Stimulated activated CD8-positive, alpha-beta memory T cell treated with anti-CD3 and anti-CD28 coated beads, Interleukin-7, amount 100 ng/mL, for 24 hours (primary cell): Measurements from ENCODE around the gene THOC5.

Experiments
- DNase-seq: peaks from one replicate; pipeline ENCODE4 v3.0.0-alpha.2; 2020; ENCODE audit warnings: low read depth

The THOC5 gene

GRCh38 chr22:29476116-29476515 lies 77.4 kb downstream of the THOC5 start:
- no peak for DNase-seq

- DNase-seq, result no peak
These were observed 78.0 kb downstream of the THOC5 start for GRCh38 chr22:29475550-29475949.

DNA sequence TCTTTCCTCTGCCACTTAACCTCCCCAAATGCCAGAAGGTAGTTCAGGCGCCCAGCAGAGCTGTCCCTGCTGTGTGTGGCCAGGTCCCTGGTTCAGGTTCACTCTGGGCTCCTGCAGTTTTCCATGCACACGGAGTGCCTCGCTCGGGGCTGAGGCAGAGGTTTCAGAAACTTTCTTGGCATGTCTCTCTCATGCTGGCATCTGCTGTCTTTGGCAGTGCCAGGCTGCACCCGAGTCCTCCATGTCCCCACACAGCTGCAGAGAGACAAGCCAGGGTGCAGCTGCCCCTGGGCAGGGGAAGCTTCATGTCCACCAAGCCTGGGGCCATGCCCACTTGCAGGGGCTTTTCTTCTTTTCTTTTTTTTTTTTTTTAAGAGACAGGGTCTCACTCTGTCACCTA lies 80.6 kb downstream of the THOC5 start:
- no peak for DNase-seq

DNA sequence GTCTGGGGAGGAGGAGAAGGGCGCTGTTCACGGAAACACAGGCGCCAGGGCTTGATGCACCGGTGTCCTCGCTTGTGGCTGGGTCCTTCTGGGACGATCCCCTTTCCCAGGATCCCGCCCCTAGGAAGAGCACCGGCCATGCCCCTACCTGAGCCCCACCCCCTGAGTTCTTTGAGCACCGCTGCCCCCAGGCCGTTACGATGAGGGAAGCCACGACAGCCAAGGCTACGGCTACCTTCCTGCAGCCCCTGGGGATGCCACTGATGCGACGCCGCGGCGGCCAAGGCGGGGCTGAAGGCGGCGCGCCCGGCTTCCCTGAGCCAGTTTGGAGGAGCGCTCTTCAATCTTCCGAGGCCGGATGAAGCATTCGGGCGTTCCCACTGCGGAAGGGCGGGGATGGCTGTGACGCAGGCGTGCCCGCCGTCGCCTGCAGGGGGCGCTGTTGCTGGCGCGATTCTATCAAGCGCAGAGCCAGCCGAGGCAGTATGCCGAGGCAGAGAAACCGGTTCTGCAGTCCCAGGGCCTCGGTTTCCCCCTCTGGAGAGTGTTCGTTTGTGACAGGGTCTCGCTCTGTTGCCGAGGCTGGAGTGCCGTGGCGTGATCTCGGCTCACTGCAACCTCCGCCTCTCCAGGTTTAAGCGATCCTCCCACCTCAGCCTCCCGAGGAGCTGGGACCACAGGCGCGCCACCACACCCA lies 83.2 kb downstream of the THOC5 start:
- peak; percentile 42 for DNase-seq

- no peak for DNase-seq
These were observed 83.8 kb downstream of the THOC5 start for GRCh38 chr22:29469755-29470154.

DNA sequence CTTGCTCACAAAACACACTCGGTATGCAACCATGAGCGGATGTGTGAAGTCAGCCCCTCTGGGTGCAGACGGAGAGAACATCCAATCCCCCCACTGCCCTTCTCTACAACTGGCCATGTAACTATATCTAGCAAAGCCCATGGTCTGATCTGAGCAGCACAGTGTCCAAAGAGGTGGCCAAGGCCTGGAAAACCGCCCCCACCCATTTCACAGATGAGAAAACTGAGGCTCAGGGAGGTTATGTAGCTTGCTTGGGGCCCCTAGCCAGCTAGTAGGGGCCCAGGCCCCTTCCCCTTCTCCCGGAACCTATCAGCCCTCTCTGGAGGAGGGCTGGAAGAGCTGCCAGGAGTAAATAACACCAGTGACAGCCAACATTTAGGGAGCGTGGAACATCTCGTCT lies 89.0 kb downstream of the THOC5 start:
- no peak for DNase-seq

- no peak for DNase-seq
These were observed 89.9 kb downstream of the THOC5 start for GRCh38 chr22:29463629-29464028.

DNA sequence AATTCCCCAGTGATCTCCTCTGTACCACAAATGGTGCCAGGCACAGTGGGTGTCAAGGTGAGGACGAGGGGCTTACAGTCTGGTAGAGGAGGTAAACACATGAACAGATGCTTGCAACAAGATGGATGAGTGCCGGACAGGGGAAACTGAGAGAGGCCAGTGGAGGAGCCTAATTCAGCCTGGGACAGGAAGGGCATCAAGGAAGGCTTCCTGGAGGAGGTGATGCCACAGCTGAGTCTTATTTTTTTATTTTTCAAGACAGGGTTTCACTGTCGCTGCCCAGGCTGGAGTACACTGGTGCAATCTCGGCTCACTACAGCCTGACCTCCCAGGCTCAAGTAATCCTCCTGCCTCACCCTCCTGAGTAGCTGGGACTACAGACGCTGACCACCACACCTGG lies 92.3 kb downstream of the THOC5 start:
- no peak for DNase-seq

DNA sequence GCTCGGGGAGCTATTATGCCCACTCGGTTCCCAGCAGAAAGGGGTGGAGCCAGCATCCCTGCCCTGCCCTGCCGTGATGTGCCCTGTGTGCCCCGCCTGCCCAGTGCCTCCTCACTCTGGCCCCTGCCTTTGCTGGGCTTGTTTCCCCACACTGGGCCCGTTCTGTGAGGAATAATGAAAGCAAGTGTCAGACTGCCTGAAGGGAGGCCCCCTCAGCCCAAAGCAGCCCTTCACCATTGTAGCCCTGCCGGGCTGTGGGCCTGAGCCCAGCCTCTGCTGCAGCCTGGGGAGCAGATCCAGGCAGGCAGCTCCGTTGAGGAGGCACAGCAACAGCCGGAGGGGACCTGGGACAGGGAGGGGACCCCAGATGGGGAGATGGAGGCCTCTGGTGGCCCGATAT lies 93.8 kb downstream of the THOC5 start:
- DNase-seq, result no peak

DNA sequence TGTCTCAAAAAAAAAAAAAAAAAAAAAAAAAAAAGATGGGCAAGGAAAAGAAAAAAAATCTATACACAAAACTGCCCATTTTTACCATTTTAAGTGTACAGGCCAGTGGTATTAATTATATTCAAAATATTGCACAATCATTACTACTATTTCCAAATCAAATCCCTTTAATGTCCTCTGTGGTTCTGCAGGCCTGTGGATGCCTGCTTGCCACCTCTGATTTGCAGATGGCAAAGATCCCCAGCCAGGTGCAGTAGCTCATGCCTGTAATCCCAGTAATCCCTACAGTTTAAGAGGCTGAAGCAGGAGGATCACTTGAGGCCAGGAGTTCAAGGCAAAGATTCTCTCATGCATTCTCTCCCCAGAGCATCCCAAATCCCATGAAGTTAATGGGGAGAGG lies 95.0 kb downstream of the THOC5 start:
- DNase-seq, result no peak

DNA sequence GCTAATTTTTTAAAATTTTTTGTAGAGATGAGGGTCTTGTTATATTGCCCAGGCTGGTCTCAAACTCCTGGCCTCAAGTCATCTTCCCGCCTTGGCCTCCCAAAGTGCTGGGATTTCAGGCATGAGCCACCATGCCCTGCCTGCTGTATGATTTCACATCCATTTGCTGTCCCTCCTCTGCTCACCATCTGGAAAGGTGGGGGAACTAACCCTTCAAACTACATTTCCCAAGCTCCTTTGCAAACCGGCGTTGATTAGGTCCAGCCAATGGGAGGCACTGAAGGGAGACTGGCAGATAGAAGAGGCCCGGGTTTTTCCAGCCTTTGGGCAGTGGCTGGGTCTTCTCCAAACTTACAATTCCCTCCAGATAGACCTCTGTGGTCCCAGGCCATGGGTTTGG lies 95.8 kb downstream of the THOC5 start:
- DNase-seq, result no peak

DNA sequence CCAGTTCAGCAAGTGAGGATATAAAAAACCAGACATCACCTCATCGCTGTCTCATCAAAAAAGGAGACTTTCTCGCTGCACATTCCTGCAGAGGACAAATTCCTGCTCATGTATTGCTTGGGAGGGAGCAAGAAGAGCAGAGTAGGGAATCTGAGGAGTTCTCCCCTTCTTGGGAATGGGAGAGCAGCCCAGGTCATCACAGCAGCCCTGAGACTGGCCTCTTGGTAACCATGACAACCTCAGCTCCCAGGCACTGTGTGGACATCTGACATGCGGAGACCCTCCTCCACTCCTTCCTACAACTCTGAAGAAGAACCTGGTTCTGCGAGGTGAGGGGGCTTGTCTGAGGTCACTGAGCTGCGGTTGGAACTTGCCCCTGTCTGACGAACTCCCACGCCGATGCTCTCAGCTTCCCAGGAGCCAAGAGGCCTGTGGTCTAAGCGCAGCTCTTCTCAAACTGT lies 97.3 kb downstream of the THOC5 start:
- DNase-seq, result no peak
